CD4-positive, alpha-beta T cell (primary cell): ENCODE results near the gene OR2G2. TPM values are rescaled to one million over a fixed set of nuclear protein-coding genes. Genes with fewer than 3 reads are reported as not detected.

Experiments used
- ATAC-seq: fragments of 200-7000 bp; cut with Tn5 transposase; one replicate; pipeline ENCODE4 v1.10.0; 2022; ENCODE audit warnings: mild to moderate bottlenecking; ENCODE audit not compliant: poor library complexity
- CTCF ChIA-PET: fragments of 350-600 bp; sonication (Branson Sonifier 250); formaldehyde crosslinking; loops from one replicate; lab custom pipeline; 2021; ENCODE audit warnings: antibody characterized with exemption, inconsistent platforms; lab: Charles Lee
- POLR2A ChIA-PET: fragments of 350-600 bp; sonication (Branson Sonifier 250); formaldehyde crosslinking; loops from one replicate; lab custom pipeline; 2021; ENCODE audit warnings: antibody characterized with exemption, inconsistent platforms; lab: Charles Lee
- DNase-seq, 14 experiments: peaks; one replicate each; pipeline ENCODE4 v3.0.0-alpha.2; 2013 to 2020; ENCODE audit warnings: mixed read lengths in 2 of 14
- H3K27ac ChIP-seq, 2 donors: one replicate each; pipeline versions ENCODE4 v1.5.1 to v1.7.0; 2013; ENCODE audit warnings: low read length in 2 of 2, low read depth in 1 of 2, mild to moderate bottlenecking in 1 of 2
- H3K27me3 ChIP-seq, 2 experiments: 1 replicate in 1 of 2; 2 replicates in 1 of 2; pipeline versions ENCODE4 v1.6.1 to v1.7.0; 2013; ENCODE audit warnings: low read length in 2 of 2, control low read depth in 1 of 2, mild to moderate bottlenecking in 1 of 2, moderate library complexity in 1 of 2; ENCODE audit not compliant: insufficient read depth in 2 of 2, control insufficient read depth in 1 of 2
- H3K36me3 ChIP-seq: one replicate; pipeline ENCODE4 v1.6.1; 2013; ENCODE audit warnings: low read length, control low read depth; ENCODE audit not compliant: insufficient read depth
- H3K4me1 ChIP-seq: one replicate; pipeline ENCODE4 v1.6.1; 2013; ENCODE audit warnings: low read length, control low read depth; ENCODE audit not compliant: insufficient read depth
- H3K4me3 ChIP-seq: one replicate; pipeline ENCODE4 v1.5.1; 2013; ENCODE audit warnings: mild to moderate bottlenecking, low read length, moderate library complexity
- H3K9me3 ChIP-seq, 2 experiments: 1 replicate in 1 of 2; 2 replicates in 1 of 2; pipeline versions ENCODE4 v1.6.1 to v1.7.0; 2013; ENCODE audit warnings: low read length in 2 of 2, mild to moderate bottlenecking in 2 of 2, control low read depth in 1 of 2, moderate library complexity in 1 of 2; ENCODE audit not compliant: control insufficient read depth in 1 of 2, insufficient read depth in 1 of 2
- H3K27ac Mint-ChIP-seq: one replicate; pipeline ENCODE4 v1.8.0; 2020; ENCODE audit warnings: mixed read lengths
- H3K27me3 Mint-ChIP-seq: one replicate; pipeline ENCODE4 v1.8.0; 2021; ENCODE audit warnings: mixed read lengths
- H3K36me3 Mint-ChIP-seq: one replicate; pipeline ENCODE4 v1.8.0; 2021; ENCODE audit warnings: low read depth, mixed read lengths
- H3K4me1 Mint-ChIP-seq: one replicate; pipeline ENCODE4 v1.8.0; 2021; ENCODE audit warnings: low read depth, mixed read lengths
- H3K4me3 Mint-ChIP-seq: one replicate; pipeline ENCODE4 v1.8.0; 2020; ENCODE audit warnings: mild to moderate bottlenecking, mixed read lengths
- H3K9me3 Mint-ChIP-seq: one replicate; pipeline ENCODE4 v1.8.0; 2020; ENCODE audit warnings: mixed read lengths
- CTCF ChIP-seq: fragments of 200-600 bp; IDR thresholded peaks from one replicate; pipeline ENCODE4 v1.8.0; 2022; ENCODE audit warnings: antibody characterized with exemption, mild to moderate bottlenecking
- intact Hi-C, 2 experiments: fragments of 100-400 bp; cut with DNase I in 1 of 2; cut with micrococcal nuclease in 1 of 2; formaldehyde crosslinking; loops; one replicate each; pipeline versions ENCODE4 v1.15.1 to v1.9.0; 2023 to 2025; cut with DNase I, micrococcal nuclease
- total RNA-seq, 174 experiments: library from RNA in 2 of 174; stranded (reverse) in 2 of 174; gene quantifications; one replicate each; pipeline ENCODE4 v1.2.3 and lab custom pipeline; 2021 to 2026

Gene OR2G2
- total RNA-seq, 2 experiments from 2014 or later: not detected

GRCh38 chr1:247614625-247615024 lies 26.5 kb downstream of the OR2G2 start:
- Mint-ChIP-seq H3K4me1 (no peaks in the 10 kb centered on the region), H3K4me3 (no peak overlapping the region), H3K27ac (no peak overlapping the region), H3K9me3 (no peaks in the 10 kb centered on the region), H3K36me3 (no peaks in the 10 kb centered on the region), H3K27me3 (no peaks in the 10 kb centered on the region)
- H3K36me3 ChIP-seq: no peaks in the 10 kb centered on the region
- no peaks in the 10 kb centered on the region for H3K27me3 ChIP-seq
- no peak overlapping the region for H3K27ac ChIP-seq
- H3K9me3 ChIP-seq: peaks cover 0 to 8% of the 10 kb centered on the region in 2 experiments
- no peaks in the 10 kb centered on the region for H3K4me1 ChIP-seq
- no peak for TF ChIP-seq CTCF
- intact Hi-C loops: no loop called here
- no peak for ATAC-seq
- no peak for DNase-seq
- CTCF ChIA-PET: no interaction called here
- no peak overlapping the region for H3K4me3 ChIP-seq
- POLR2A ChIA-PET: no interaction called here

- no peak overlapping the region for H3K4me3 Mint-ChIP-seq
Observed at GRCh38 chr1:247627951-247628350, 39.8 kb downstream of the OR2G2 start.

GRCh38 chr1:247638011-247638410 lies 49.9 kb downstream of the OR2G2 start:
- no peak for TF ChIP-seq CTCF
- ChIA-PET CTCF (no interaction called here), POLR2A (no interaction called here)
- Mint-ChIP-seq H3K36me3 (no peaks in the 10 kb centered on the region), H3K27me3 (peaks cover 57% of the 10 kb centered on the region), H3K27ac (no peak overlapping the region), H3K9me3 (no peaks in the 10 kb centered on the region), H3K4me3 (no peak overlapping the region), H3K4me1 (no peaks in the 10 kb centered on the region)
- Histone ChIP-seq H3K9me3 (peaks cover 0 to 7% of the 10 kb centered on the region in 2 experiments), H3K27ac (no peak overlapping the region), H3K27me3 (peaks cover 5 to 9% of the 10 kb centered on the region in 2 experiments), H3K36me3 (no peaks in the 10 kb centered on the region), H3K4me3 (no peak overlapping the region), H3K4me1 (no peaks in the 10 kb centered on the region)
- no peak for DNase-seq
- no peak for ATAC-seq
- intact Hi-C loops: no loop called here

More at GRCh38 chr1:247627951-247628350, 39.8 kb downstream of the OR2G2 start:
- intact Hi-C loops: no loop called here
- POLR2A ChIA-PET: no interaction called here
- no peaks in the 10 kb centered on the region for H3K4me1 ChIP-seq
- TF ChIP-seq CTCF: no peak
- Mint-ChIP-seq H3K36me3 (no peaks in the 10 kb centered on the region), H3K4me1 (no peaks in the 10 kb centered on the region), H3K27me3 (no peaks in the 10 kb centered on the region), H3K27ac (no peak overlapping the region), H3K9me3 (no peaks in the 10 kb centered on the region)
- DNase-seq (no peak), ATAC-seq (no peak)
- H3K27me3 ChIP-seq: no peaks in the 10 kb centered on the region
- no peaks in the 10 kb centered on the region for H3K9me3 ChIP-seq
- no peak overlapping the region for H3K4me3 ChIP-seq
- H3K36me3 ChIP-seq: no peaks in the 10 kb centered on the region
- H3K27ac ChIP-seq: no peak overlapping the region
- CTCF ChIA-PET: no interaction called here
